DND-41 (cell line): Measurements from ENCODE around the gene TEX22.

Source experiments
- EZH2 ChIP-seq: IDR thresholded peaks from 3 replicates; pipeline ENCODE4 v1.6.1; 2012; ENCODE audit warnings: borderline replicate concordance, low read depth, mild to moderate bottlenecking, moderate library complexity, low read length, inconsistent platforms; ENCODE audit not compliant: severe bottlenecking
- TF ChIP-seq, protein P1 (sequence below): IDR thresholded peaks from 2 replicates; pipeline ENCODE4 v1.5.1; 2012; ENCODE audit warnings: borderline replicate concordance, low read length, moderate library complexity, mild to moderate bottlenecking; ENCODE audit not compliant: poor library complexity, severe bottlenecking; ENCODE audit errors: extremely low read depth

DNA sequence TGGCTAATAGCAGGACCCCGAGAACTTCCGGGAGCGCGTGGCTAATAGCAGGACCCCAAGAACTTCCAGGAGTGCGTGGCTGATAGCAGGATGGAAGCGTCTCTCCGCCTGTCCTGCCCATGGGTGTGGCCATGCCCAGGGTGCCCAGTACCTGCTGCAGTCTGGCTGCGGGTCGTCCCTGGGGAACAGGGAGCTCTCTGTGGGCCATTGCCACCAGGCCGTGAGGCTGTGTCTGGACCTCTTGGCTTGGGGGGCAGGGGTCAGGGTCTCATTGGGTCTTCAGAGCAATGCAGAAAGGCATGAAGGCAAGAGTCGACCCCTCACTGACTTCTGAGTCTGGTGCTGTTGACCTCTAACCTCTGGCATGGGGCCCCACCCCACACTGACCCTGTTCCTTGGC lies 48.3 kb upstream of the TEX22 start:
- TF ChIP-seq, protein P1, sequence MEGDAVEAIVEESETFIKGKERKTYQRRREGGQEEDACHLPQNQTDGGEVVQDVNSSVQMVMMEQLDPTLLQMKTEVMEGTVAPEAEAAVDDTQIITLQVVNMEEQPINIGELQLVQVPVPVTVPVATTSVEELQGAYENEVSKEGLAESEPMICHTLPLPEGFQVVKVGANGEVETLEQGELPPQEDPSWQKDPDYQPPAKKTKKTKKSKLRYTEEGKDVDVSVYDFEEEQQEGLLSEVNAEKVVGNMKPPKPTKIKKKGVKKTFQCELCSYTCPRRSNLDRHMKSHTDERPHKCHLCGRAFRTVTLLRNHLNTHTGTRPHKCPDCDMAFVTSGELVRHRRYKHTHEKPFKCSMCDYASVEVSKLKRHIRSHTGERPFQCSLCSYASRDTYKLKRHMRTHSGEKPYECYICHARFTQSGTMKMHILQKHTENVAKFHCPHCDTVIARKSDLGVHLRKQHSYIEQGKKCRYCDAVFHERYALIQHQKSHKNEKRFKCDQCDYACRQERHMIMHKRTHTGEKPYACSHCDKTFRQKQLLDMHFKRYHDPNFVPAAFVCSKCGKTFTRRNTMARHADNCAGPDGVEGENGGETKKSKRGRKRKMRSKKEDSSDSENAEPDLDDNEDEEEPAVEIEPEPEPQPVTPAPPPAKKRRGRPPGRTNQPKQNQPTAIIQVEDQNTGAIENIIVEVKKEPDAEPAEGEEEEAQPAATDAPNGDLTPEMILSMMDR, result no peak
- no peak for TF ChIP-seq EZH2
